GM19397 (cell line): ENCODE measurements around the gene DESI1.
"Not testable (repeated sequence)": the region's sequence is repeated elsewhere in the genome, so short reads cannot be mapped to it uniquely, and the experiment has no call there.

Experiments
- ATAC-seq: cut with Tn5 transposase; IDR thresholded peaks from one replicate; pipeline ENCODE4 v1.9.1; 2021; ENCODE audit warnings: mild to moderate bottlenecking, moderate library complexity; ENCODE audit not compliant: unreplicated experiment

The DESI1 gene

DNA sequence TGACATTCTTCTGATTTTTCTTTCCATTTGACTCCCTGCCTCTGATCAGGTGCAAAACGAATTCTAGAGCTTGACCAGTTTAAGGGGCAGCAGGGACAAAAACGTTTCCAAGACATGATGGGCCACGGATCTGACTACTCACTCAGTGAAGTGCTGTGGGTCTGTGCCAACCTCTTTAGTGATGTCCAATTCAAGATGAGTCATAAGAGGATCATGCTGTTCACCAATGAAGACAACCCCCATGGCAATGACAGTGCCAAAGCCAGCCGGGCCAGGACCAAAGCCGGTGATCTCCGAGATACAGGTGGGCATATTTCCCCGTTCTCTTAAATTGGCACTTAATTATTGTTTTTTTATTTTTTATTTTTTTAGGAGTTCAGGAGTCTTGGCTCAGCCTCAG lies 15.6 kb upstream of the DESI1 start:
- no peak for ATAC-seq

DNA sequence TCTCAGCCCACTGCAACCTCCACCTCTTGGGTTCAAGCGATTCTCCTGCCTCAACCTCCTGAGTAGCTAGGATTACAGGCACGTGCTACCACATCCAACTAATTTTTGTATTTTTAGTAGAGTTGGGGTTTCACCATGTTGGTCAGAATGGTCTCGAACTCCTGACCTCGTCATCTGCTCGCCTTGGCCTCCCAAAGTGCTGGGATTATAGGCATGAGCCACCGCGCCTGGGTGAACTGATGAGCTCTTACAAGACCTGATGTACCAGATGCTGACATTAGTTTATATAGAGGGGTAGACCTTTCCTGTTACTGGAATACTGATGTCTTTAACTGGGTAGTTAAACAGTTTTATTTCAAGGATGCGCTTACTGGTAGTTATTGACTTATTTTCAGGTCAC lies 13.8 kb upstream of the DESI1 start:
- ATAC-seq: not testable (repeated sequence)

DNA sequence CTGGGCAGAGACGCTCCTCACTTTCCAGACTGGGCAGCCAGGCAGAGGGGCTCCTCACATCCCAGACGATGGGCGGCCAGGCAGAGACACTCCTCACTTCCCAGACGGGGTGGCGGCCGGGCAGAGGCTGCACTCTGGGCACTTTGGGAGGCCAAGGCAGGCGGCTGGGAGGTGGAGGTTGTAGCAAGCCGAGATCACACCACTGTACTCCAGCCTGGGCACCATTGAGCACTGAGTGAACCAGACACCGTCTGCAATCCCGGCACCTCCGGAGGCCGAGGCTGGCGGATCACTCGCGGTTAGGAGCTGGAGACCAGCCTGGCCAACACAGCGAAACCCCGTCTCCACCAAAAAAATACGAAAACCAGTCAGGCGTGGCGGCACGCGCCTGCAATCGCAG lies 10.8 kb upstream of the DESI1 start:
- ATAC-seq: not testable (repeated sequence)

DNA sequence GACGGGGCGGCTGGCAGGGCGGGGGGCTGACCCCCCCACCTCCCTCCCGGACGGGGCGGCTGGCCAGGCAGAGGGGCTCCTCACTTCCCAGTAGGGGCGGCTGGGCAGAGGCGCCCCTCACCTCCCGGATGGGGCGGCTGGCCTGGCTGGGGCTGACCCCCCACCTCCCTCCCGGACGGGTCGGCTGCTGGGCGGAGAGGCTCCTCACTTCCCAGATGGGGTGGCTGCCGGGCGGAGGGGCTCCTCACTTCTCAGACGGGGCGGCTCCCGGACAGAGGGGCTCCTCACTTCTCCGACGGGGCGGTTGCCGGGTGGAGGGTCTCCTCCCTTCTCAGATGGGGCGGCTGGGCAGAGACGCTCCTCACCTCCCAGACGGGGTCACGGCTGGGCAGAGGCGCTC lies 10.3 kb upstream of the DESI1 start:
- ATAC-seq: not testable (repeated sequence)

DNA sequence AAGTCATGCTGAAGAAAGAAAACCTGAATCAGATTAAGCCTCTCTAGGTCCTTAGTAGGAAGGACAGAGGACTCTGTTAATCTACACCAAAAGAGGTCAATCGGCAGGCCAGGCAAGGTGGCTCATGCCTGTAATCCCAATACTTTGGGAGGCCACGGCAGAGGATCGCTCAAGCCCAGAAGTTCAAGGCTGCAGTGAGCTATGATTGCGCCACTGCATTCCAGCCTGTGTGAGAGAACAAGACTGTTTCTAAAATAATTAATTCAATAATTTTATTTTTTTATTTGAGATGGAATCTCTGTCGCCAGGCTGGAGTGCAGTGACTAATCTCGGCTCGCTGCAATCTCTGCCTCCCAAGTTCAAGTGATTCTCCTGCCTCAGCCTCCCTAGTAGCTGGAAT lies 4.7 kb upstream of the DESI1 start:
- ATAC-seq: no peak

DNA sequence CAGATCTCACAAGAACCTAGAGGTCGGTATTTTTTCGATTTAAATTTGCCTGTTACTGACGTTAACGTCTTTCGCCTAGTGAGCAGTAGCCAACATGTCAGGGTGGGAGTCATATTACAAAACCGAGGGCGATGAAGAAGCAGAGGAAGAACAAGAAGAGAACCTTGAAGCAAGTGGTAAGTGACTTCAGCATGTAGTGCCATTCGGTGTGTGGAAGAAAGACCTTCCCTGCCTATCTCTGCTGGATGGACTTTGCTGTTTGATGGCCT lies 1.0 kb upstream of the DESI1 start:
- ATAC-seq: no peak

DNA sequence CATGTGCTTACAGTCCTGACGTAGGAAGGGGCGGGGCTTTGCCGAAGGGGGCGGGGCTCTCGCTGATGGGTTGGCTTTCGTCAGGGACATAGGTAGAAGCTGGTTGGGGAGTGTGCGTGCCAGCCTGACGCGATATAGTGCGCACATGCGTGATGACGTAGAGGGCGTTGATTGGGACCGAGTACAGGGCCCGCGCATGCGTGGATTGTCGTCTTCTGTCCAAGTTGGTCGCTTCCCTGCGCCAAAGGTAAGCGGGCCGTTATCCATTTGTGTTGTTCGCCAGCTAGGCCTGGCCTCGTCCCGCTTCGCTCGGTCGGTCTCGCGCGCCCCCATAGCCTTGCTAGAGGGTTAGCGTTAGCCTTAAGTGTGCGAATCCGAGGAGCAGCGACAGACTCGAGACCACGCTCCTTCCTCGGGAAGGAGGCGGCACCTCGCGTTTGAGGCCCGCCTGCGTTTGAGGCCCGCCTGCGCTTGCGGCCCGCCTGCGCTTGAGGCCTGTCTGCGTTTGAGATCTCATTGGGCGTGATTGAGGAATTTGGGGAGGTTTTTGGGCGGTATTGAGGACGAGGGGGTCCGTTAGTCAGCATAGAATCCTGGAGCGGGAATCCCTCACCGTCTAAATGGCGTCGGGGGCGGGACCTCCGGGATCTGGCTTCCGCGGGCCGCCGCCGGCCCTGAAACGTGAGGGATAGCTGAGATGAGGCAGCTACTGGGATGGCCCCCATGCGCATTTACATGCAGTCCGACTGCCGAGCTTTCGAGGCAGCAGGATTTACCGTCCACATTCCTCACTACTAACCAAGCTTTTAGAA lies 462 bp upstream of the DESI1 start, which contains the start of gene XRCC6:
Gene XRCC6 (plus strand): TSS at position 197 of the 812 bp plus-strand sequence. CDS start 710 bp downstream, outside the sequence.
- ATAC-seq: peak; percentile 80

DNA sequence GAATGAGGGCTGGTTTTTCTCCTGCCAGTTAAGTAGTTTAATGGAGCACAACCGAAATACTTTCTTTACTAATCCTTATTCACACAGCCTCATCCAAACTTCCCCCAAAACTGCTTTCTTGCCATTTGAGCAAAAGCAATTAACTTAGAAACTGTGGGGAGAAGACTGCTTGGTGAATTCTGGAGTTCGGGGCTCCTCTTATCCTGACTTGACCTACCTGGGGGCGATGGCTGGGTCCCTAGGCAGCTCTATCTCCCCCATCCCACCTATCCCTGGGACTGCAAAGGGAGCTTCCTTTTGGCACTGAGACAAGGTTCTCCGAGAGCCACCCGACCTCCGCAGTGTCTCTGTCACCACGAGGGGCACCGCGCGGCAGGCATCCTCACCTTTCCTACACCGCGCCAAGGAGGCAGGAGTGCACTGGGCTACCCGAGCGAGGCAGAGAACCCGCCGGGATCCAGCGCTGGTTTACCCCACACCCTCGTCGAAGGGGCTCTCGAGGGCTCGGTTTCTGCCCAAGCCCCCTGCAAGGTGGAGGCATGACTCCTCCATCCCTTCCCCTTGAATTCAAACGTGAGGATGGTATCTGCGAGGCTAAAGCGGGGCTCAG lies 759 bp downstream of the DESI1 start:
- ATAC-seq: no peak

DNA sequence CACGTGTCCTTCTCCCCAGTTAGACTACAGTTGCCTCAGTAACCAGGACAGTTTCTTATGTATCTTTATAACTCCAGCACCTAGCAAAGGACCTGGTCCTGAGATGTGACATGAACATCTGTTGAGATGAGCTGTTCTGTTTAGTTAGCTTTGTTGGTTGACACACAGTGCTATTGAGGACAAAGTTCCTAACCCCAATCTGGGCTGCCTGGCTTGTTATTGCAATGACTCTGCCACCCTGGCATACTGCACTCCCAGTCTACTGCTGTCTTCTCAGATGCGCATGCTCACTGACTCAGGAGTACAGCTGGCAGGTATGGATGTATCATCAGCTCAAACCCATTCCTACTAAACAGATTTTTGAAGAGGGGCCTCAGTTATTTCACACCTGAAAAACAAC lies 7.4 kb downstream of the DESI1 start:
- ATAC-seq: no peak

DNA sequence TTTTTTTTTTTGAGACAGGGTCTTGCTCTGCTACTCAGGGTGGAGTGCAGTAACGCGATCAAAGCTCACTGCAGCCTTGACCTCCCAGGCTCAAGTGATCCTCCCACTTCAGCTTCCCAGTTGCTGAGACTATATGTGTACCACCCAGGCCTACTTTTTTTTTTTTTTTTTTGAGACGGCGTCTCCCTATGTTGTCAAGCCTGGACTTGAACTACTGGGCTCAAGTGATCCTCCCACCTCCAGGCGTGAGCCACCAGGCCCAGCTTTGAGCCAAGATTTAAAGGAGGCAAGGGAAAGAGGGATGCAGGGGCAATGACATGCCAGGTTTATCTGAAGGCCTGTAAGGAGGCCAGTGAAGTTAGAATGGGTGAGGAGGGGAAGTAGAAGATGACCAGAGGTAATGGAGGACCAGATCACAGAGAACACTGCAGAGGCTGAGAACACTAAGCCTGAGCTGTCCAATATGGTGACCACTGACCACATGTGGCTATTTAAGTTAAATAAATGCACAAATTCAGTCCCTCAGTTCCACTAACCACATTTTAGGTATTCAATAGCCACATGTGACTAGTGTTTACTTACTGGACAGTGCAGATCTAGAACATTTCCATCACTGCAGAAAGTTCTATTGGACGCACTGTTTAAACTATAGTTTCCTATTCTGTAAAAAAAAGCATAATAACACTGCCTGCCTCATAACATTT lies 8.1 kb downstream of the DESI1 start:
- ATAC-seq: no peak

DNA sequence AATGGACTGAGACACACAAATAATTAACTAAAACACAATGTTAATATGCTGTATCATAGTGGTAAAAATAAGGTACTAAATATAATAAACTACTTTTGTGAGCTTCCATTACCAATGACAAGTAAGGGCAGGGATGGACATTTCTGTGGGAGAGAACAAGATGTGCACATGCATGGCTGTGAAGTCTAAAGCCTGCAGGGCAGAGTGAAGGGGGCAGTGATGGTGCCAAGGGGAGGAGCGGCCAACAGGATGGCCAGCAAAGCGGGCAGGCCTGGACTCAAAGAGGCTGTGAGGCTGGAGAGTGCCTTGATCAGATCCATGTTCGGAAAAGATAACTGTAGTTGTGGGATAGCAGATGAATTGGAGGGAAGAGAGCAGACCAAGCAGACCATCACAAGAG lies 12.5 kb downstream of the DESI1 start:
- no peak for ATAC-seq

DNA sequence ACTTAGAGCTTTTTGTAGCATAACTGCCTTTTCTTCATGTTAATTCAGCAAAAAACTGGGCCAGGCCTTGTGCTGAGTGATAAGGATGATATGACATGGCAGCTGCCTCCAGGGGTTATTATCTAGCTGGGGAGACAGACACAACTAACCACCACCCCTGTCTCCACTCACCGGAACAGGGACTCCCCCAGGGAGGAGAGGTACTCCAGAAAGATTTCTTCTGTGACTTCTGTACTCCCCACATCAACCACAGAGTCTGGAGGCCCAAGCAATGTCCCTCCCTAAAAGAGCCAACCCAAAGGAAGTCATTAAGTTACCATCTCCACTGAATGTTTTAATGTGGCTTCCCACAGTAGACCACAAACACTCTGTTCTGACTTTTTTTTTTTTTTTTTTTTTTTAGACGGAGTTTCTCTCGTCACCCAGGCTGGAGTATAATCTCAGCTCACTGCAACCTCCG lies 16.9 kb downstream of the DESI1 start:
- ATAC-seq: no peak

DNA sequence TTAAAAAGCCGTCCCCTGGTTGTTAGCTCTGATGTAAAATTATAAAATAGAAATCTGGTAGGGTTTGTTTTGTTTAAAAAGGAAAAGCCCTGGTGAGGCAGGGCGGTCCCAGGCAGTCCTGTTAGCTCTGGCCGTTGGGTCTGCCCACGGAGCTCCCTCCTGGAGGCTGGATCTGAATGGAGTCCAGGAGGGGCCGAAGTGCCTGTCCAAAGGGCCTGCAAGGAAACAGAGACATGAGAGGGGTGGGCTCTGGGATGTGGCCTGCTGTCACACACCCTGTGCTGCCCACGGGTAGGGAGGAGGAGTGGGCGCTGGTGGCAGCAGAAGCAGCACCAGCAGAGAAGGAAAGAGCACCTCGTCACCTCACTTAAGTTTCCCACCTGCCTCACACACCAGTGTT lies 19.9 kb downstream of the DESI1 start:
- ATAC-seq: no peak

DNA sequence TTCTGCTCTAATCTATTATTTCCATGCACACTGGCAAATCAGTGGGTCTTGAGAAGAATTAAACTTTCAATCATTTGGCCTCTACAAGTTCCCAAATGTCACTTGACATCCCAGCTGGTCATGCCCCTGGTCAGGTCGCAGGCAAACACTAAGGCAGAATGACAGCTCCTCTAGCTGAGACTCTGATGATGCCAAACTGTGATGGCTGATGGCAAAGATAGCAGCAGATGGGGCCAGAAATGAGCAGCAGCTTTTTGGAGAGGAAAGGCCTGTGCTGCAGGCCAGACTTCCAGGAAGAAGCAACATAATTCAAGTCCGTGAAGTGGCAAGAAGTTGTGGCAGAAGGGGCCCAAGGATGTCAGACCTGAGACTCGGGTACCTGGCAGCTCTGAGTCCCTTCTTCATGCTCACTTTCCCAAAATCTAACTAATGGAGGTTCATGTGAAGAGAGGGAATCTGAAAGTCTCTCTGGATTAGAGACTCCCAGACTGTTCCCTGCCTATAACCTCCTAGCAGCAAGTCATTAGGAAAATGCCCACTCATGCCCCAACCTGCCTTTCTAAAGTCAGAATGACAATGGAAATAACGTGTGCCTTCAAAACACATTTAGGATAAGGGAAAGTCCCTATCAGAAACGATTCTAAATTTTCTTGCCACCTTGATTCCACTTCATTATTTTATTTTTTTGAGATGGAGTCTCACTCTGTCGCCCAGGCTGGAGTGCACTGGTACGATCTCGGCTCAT lies 21.8 kb downstream of the DESI1 start:
- ATAC-seq: no peak

DNA sequence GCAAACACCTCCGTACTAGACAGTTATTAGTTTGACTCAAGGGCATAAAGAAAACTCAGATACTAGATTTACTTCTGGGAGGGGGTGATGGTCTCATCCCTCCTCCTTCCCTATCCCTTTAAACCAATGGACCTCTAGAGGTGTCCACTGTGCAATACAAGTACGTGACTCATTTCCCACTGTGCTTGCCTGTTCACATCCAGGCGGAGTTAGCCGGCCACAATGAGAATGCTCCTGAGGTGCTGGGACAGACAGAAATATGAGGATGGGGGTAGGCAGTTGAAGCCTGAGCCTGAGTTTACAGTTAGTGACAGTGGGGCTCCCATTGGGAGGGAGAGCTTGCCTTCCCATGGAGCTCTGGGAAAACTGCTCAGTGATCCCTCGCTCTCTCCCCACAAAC lies 22.8 kb downstream of the DESI1 start:
- ATAC-seq: no peak

DNA sequence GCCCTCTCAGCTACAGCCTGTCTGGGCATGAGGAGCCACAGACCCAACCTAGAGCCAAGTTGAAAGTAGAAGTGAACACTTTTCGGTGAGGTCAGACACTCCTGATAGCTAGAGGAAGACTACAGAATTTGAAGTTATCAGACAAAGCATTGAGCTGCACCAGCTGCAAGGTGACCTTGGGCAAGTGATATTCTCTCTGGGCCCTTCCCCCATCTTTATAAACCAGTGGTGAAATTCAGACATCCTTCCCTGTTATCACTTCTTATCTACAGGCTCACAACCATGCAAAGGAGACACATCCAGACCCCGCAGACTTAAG lies 23.2 kb downstream of the DESI1 start:
- no peak for ATAC-seq

DNA sequence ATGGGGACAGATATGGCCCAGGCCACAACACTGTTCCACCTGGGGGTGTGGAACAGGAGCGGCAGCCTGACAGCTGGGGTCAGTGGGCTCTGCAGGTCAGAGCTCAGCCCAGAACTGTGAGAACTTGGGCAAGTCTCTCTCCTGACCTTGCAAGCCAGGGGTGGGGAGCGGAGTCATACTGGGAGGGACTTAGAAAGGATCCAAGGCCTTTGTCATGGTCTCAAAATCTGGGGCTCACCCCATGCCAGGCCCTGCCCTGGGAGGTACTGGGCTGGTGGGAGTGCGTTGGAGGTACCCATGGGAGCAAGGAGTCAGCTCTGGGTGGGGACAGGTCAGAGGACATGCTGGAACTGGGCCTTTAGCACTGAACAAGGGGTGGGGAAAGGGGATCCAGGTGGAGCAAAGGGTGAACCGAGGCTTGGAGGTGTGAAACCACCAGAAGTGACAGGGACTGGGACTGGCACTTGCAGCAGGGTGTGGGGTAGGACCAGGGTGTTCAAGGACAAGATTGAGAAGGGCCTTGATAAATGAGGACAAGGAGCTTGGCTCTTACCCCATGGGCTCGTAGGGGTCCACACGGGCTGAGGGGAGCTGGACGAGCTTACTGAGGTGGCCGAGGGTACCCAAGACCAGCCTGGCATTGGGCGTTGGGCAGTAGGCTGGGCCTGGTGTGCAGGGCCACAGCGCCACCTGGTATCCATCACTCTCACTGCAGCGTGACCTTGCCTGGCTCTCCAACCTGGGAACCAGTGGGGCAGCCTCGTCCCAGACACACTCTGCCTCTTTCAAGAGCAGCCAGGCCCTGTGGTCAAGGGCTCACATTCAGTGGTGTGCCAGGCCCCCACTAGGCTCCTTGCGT lies 23.8 kb downstream of the DESI1 start:
- no peak for ATAC-seq

DNA sequence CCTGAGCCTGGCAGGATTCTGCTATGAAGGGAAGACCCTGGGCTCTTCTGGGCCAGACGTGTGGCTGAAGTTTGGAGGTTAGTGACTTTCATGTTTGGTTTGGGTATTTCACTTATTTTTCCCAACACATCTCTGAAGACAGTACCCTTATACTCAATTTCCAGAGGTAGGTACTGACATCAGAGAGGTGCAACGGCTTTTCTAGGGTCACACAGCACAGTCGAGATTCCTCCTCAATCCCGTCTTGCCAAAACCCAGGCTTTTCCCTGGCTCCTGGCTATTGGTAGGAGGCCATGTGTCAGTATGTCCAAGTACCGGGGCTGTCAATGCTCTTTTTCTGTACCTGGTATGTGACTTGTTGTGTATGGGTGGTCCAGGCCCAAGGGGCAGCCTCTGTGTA lies 25.1 kb downstream of the DESI1 start:
- no peak for ATAC-seq

DNA sequence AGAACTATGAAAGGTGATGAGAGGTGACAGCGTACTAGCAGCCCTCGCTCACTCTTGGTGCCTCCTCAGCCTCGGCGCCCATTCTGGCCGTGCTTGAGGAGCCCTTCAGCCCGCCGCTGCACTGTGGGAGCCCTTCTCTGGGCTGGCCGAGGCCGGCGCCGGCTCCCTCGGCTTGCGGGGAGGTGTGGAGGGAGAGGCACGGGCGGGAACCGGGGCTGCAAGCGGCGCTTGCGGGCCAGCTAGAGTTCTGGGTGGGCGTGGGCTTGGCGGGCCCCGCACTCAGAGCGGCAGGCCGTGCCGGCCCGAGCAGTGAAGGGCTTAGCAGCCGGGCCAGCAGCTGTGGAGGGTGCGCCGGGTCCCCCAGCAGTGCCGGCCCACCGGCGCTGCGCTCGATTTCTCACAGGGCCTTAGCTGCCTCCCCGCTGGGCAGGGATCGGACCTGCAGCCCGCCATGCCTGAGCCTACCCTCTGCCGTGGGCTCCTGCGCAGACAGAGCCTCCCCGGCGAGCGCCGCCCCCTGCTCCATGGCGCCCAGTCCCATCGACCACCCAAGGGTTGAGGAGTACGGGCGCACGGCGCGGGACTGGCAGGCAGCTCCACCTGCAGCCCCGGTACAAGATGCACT lies 27.4 kb downstream of the DESI1 start:
- ATAC-seq: not testable (repeated sequence)
